ENCODE measurements around the gene R3HCC1L.
"Not testable (repeated sequence)": the region's sequence is repeated elsewhere in the genome, so short reads cannot be mapped to it uniquely, and the experiment has no call there.

Gene R3HCC1L

DNA sequence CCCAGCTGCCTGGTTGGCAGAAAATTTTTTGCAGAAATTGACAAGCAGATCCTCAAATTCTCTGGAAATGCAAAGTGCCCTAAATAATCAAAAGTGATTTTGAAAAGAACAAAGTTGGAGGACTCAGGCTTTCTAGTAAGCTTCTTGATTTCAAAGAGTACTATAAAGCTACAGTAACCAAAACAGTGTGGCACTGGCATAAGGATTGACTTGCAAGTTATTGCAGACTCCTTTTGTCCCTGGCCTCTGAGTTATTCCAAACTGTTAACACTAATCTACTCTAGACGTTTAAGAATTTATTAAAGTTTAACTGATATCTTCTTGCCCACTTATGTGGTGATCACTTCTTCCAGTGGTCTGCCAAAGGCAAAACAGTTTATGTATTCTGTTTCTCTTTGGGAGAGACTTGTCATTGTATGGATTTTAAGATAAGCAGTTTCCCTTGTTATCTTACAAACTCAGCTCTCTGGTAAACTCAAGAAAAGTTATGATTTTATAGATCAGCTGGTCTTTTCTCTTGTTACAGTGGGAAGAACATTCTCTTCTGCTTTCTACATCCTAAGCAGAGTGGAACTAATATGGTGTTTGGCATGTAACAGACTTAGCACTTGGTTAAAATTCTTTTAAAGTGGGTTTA, 92.2 kb downstream of the R3HCC1L start:
- peaks cover 3 to 13% of the 10 kb centered on the region in 2 donors for H3K9me3 Mint-ChIP-seq
- no peak overlapping the region for H3K27ac Mint-ChIP-seq
- no peak for DNase-seq
- no peak overlapping the region for H3K4me3 Mint-ChIP-seq
- ATAC-seq = no peak
- peaks cover 8% of the 10 kb centered on the region for H3K4me1 Mint-ChIP-seq
- H3K27me3 Mint-ChIP-seq = no peaks in the 10 kb centered on the region

DNA sequence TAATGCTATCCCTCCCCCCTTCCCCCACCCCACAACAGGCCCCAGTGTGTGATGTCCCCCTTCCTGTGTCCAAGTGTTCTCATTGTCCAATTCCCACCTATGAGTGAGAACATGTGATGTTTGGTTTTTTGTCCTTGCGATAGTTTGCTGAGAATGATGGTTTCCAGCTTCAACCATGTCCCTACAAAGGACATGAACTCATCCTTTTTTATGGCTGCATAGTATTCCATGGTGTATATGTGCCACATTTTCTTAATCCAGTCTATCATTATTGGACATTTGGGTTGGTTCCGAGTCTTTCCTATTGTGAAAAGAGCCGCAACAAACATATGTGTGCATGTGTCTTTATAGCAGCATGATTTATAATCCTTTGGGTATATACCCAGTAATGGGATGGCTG, 93.3 kb downstream of the R3HCC1L start:
- H3K27ac Mint-ChIP-seq, H3K27me3 Mint-ChIP-seq, H3K4me1 Mint-ChIP-seq, DNase-seq, H3K4me3 Mint-ChIP-seq, ATAC-seq: not testable (repeated sequence)
- peaks cover 3 to 13% of the 10 kb centered on the region in 2 donors for H3K9me3 Mint-ChIP-seq

- not testable (repeated sequence) for H3K27me3 Mint-ChIP-seq, H3K4me1 Mint-ChIP-seq, ATAC-seq, H3K4me3 Mint-ChIP-seq, DNase-seq, H3K27ac Mint-ChIP-seq
- H3K9me3 Mint-ChIP-seq = peaks cover 3 to 13% of the 10 kb centered on the region in 2 donors
Observed at GRCh38 chr10:98228266-98228665, 93.8 kb downstream of the R3HCC1L start.

- no peak for DNase-seq
- H3K27me3 Mint-ChIP-seq = no peaks in the 10 kb centered on the region
- H3K9me3 Mint-ChIP-seq = peaks cover 0 to 8% of the 10 kb centered on the region in 2 donors
- no peak for ATAC-seq
- no peaks in the 10 kb centered on the region for H3K4me1 Mint-ChIP-seq
- no peak overlapping the region for H3K27ac Mint-ChIP-seq
- no peak overlapping the region for H3K4me3 Mint-ChIP-seq
Observed at GRCh38 chr10:98231417-98231816, 97.0 kb downstream of the R3HCC1L start.

- H3K9me3 Mint-ChIP-seq = no peaks in the 10 kb centered on the region
- no peak overlapping the region for H3K4me3 Mint-ChIP-seq
- no peak for DNase-seq
- no peaks in the 10 kb centered on the region for H3K27me3 Mint-ChIP-seq
- H3K27ac Mint-ChIP-seq = peak overlapping the region in 1 of 2 donors; percentile 65
- H3K4me1 Mint-ChIP-seq = no peaks in the 10 kb centered on the region
- ATAC-seq = no peak
Observed at GRCh38 chr10:98235846-98236245, 101.4 kb downstream of the R3HCC1L start.

GRCh38 chr10:98236862-98237261, 102.4 kb downstream of the R3HCC1L start:
- Mint-ChIP-seq H3K9me3 (no peaks in the 10 kb centered on the region), H3K4me3 (no peak overlapping the region), H3K27me3 (no peaks in the 10 kb centered on the region), H3K27ac (no peak overlapping the region), H3K4me1 (no peaks in the 10 kb centered on the region)
- no peak for DNase-seq
- no peak for ATAC-seq

DNA sequence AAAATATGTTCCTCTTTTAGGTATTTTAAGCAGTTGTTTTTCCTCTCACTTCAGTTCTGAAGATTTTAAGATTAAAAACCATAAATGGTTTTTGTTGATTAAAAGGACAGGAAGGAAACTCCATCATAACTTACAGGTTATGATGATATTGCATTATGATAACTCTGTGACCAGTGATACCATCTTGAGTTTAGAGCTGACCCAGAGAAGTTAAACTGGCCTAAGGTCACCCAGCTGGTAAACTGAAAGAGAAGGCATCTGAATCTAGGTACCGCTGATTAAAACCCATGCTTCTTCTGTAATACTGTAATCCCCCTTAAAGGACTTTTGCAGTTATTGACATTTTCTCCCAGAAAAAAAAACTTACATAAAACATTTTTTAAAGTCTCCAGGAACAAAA, 103.9 kb downstream of the R3HCC1L start:
- ATAC-seq (no peak), DNase-seq (no peak)
- no peaks in the 10 kb centered on the region for H3K4me1 Mint-ChIP-seq
- no peaks in the 10 kb centered on the region for H3K27me3 Mint-ChIP-seq
- no peaks in the 10 kb centered on the region for H3K9me3 Mint-ChIP-seq
- H3K27ac Mint-ChIP-seq = no peak overlapping the region
- H3K4me3 Mint-ChIP-seq = no peak overlapping the region

DNA sequence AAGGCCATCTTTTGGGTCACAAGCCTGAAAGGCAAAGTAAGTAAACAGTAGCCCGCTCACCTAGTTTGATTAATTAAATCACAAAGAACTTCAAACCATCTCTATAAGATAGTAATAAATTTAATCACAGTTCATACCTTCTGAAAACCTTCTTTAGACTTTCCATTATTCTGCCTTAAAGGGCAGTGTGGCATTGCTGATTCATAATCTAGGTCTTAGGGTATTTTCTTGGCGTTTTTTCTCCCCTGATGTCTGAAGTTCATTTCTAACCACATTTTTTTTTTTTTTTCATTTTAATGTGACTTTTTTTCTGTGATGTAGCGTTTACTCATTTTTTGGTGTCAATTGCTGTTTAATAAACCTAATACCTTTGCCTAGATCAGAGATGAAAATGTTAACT, 106.1 kb downstream of the R3HCC1L start:
- no peaks in the 10 kb centered on the region for H3K9me3 Mint-ChIP-seq
- no peak overlapping the region for H3K4me3 Mint-ChIP-seq
- no peak for DNase-seq
- H3K27me3 Mint-ChIP-seq = no peaks in the 10 kb centered on the region
- H3K4me1 Mint-ChIP-seq = no peaks in the 10 kb centered on the region
- no peak for ATAC-seq
- H3K27ac Mint-ChIP-seq = peak overlapping the region in 1 of 2 donors; percentile 6

DNA sequence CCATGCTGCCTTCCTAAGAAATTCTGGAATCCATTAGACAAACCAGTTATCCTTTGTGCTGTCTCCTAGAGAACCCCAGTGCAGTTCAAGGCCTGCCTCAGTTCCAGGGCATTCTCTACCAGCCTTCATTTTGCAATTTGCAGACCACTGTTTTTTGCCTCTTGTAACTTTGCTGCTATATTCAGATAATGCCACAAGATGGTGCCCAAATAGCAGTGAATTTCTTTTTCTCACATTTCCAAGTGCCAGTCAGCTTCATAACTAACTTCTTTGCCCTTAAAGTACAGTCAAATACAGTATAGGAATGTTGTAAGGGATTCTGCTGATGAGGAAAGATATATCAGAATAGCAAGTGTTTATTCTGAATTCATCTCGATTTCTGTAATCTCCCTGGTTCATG, 108.4 kb downstream of the R3HCC1L start:
- peak overlapping the region in 1 of 2 donors; percentile 47 for H3K27ac Mint-ChIP-seq
- H3K27me3 Mint-ChIP-seq = no peaks in the 10 kb centered on the region
- H3K4me1 Mint-ChIP-seq = no peaks in the 10 kb centered on the region
- no peak overlapping the region for H3K4me3 Mint-ChIP-seq
- H3K9me3 Mint-ChIP-seq = no peaks in the 10 kb centered on the region
- DNase-seq = no peak
- ATAC-seq = no peak

GRCh38 chr10:98244141-98244540, 109.7 kb downstream of the R3HCC1L start:
- Mint-ChIP-seq H3K4me3 (no peak overlapping the region), H3K27ac (no peak overlapping the region), H3K27me3 (no peaks in the 10 kb centered on the region), H3K4me1 (no peaks in the 10 kb centered on the region), H3K9me3 (no peaks in the 10 kb centered on the region)
- ATAC-seq = no peak
- no peak for DNase-seq

GRCh38 chr10:98244586-98244985, 110.1 kb downstream of the R3HCC1L start:
- Mint-ChIP-seq H3K9me3 (no peaks in the 10 kb centered on the region), H3K27ac (no peak overlapping the region), H3K4me1 (no peaks in the 10 kb centered on the region), H3K27me3 (no peaks in the 10 kb centered on the region), H3K4me3 (no peak overlapping the region)
- DNase-seq = no peak
- ATAC-seq = no peak

DNA sequence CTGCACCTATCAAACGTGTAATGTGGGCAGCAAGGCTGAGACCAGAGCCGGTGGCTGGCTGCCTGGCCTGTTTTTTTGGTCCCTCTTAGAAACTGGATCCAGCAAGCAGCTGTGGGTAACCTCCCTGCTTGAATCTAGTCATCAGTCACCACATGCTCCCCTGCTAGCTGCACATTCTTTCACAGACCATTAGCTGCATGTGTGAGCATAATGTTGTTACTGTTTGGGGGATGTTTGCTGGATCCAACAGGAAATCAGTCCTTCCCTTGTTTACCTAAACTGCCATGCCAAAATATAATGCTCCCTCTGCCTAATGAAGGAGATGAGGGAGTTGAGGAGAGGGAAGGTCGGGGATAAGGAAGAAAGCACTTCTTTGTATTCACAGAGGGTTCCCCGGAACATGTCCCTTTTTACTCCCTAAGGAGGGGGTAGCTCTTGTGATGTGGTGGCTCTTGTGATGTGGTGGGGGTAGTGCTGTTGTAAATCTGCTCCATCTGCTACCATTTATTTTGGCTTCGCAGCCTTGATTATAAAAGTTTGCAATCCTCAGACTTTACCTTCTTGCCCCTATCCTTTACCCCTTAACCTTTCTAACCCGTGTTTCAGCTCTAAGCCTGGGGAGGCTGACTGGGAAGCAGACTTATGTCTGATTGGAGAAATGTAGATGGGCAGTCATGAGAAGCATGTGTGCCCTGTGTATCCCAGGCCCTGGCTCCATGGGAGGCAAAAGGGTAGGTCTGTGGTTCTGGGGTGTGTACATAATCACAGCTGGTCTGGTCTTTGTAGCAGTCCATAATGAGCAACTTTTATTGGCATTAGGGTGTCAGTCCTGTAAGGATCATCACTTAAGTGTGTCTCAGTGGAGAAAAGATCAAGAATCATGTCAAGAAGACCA, 112.7 kb downstream of the R3HCC1L start:
- ATAC-seq = no peak
- Mint-ChIP-seq H3K27me3 (no peaks in the 10 kb centered on the region), H3K27ac (peak overlapping the region in 1 of 2 donors; percentile 52), H3K4me1 (no peaks in the 10 kb centered on the region), H3K9me3 (no peaks in the 10 kb centered on the region), H3K4me3 (no peak overlapping the region)
- no peak for DNase-seq

- H3K27ac Mint-ChIP-seq = peak overlapping the region in 1 of 2 donors; percentile 74
- no peak overlapping the region for H3K4me3 Mint-ChIP-seq
- no peak for DNase-seq
- H3K27me3 Mint-ChIP-seq = no peaks in the 10 kb centered on the region
- ATAC-seq = no peak
- H3K9me3 Mint-ChIP-seq = no peaks in the 10 kb centered on the region
- H3K4me1 Mint-ChIP-seq = no peaks in the 10 kb centered on the region
Observed at GRCh38 chr10:98248018-98248417, 113.6 kb downstream of the R3HCC1L start.

DNA sequence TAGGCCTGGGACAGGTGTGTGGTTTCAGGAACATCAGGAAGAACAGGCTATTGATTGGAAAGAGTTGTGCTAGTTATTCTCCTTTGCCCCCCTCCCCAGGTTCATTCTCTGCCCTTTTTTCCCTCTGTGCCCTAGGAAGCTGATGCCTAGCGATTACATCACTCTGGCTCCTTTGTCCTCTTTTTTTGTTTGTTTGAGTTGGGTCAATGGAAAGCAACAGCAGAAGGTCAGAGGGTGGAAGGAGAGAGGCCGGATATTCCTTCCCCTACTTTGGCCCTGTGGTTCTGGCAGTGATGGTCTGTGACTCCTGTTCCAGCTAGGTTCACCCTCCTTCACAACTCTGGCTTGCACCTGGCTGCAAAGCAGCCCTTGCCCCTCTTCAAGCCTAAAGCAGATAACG, 114.7 kb downstream of the R3HCC1L start:
- ATAC-seq = no peak
- peak overlapping the region in 1 of 2 donors; percentile 86 for H3K27ac Mint-ChIP-seq
- H3K27me3 Mint-ChIP-seq = no peaks in the 10 kb centered on the region
- DNase-seq = no peak
- no peaks in the 10 kb centered on the region for H3K9me3 Mint-ChIP-seq
- H3K4me1 Mint-ChIP-seq = no peaks in the 10 kb centered on the region
- no peak overlapping the region for H3K4me3 Mint-ChIP-seq

DNA sequence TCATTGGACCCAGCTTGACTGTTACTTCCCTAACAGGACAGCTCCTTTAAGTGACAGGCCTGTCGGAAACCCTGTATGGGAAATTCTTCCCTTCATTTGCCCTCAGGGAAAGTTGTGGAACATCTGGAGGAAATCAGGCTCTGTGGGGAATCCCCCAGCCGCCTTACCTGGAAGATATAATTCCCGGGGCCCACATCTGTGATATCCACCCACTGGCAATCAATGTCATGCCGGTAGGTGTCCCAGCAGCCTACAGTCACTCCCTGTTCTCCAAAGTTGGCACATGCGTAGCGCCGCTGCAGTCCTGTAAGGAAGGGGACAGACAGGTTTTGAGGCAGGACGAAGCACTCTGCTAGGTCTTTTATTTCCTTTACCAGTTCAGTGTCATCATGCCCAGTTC, 116.9 kb downstream of the R3HCC1L start:
- no peak for DNase-seq
- H3K27me3 Mint-ChIP-seq = no peaks in the 10 kb centered on the region
- ATAC-seq = no peak
- H3K9me3 Mint-ChIP-seq = no peaks in the 10 kb centered on the region
- H3K4me1 Mint-ChIP-seq = no peaks in the 10 kb centered on the region
- no peak overlapping the region for H3K4me3 Mint-ChIP-seq
- no peak overlapping the region for H3K27ac Mint-ChIP-seq

DNA sequence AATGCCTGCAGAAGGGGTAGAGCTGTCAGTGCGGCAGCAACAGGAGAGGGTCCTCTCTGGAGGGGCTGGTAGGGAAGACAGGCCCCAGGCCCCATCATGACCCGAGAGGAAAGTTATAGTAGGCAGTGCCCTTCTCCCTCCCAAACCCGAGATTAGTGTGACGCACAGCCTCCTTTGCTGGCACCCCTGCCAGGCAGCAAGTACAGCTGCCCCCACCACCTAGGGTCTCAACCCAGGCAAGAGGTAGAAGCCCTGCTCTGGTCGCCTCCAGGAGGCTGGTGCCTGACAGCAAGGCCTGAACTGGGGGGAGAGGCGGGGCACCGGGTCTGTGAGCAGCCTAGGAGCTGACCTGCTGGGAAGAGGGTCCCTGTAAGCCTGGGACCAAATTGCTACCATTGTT, 118.0 kb downstream of the R3HCC1L start:
- Mint-ChIP-seq H3K27me3 (no peaks in the 10 kb centered on the region), H3K4me1 (no peaks in the 10 kb centered on the region), H3K27ac (no peak overlapping the region), H3K9me3 (no peaks in the 10 kb centered on the region), H3K4me3 (no peak overlapping the region)
- ATAC-seq (no peak), DNase-seq (no peak)
